Osteoblast (primary cell): ENCODE data around the gene ARHGAP29. TPM values are rescaled to one million over a fixed set of nuclear protein-coding genes. Genes with fewer than 3 reads are reported as not detected.
A peak's percentile ranks its signal among the peaks of the same experiment; 100 is the strongest.

Source experiments
- DNase-seq: peaks from one replicate; pipeline ENCODE4 v3.0.0; 2011; ENCODE audit warnings: low spot score, mixed read lengths; ENCODE audit not compliant: insufficient read length; ENCODE audit errors: missing footprints
- H2AFZ ChIP-seq: 2 replicates; pipeline ENCODE4 v1.6.0; 2011; ENCODE audit warnings: mild to moderate bottlenecking, low read length
- H3K27ac ChIP-seq: 2 replicates; pipeline ENCODE4 v1.5.1; 2011; ENCODE audit warnings: mild to moderate bottlenecking, low read depth, low read length, moderate library complexity
- H3K27me3 ChIP-seq: 2 replicates; pipeline ENCODE4 v1.6.0; 2012; ENCODE audit warnings: mild to moderate bottlenecking, control low read depth, inconsistent platforms, low read length, moderate library complexity; ENCODE audit not compliant: insufficient read depth
- H3K36me3 ChIP-seq: 2 replicates; pipeline ENCODE4 v1.5.1; 2011; ENCODE audit warnings: mild to moderate bottlenecking, low read length, control low read depth, moderate library complexity; ENCODE audit not compliant: insufficient read depth
- H3K4me1 ChIP-seq: 2 replicates; pipeline ENCODE4 v1.5.1; 2011; ENCODE audit warnings: mild to moderate bottlenecking, low read length, control low read depth, moderate library complexity; ENCODE audit not compliant: insufficient read depth
- H3K4me2 ChIP-seq: 2 replicates; pipeline ENCODE4 v1.6.0; 2011; ENCODE audit warnings: mild to moderate bottlenecking, low read length; ENCODE audit not compliant: insufficient read depth
- H3K4me3 ChIP-seq: fragments of 200-600 bp; sonication (generic); 3 replicates; pipeline ENCODE4 v1.5.1; 2012; ENCODE audit warnings: mild to moderate bottlenecking, low read length, inconsistent platforms; ENCODE audit not compliant: insufficient read depth
- H3K79me2 ChIP-seq: 2 replicates; pipeline ENCODE4 v1.6.0; 2012; ENCODE audit warnings: mild to moderate bottlenecking, low read length, control low read depth, inconsistent platforms; ENCODE audit not compliant: insufficient read depth
- H3K9me3 ChIP-seq: 2 replicates; pipeline ENCODE4 v1.5.1; 2011; ENCODE audit warnings: low read depth, low read length, control low read depth
- H4K20me1 ChIP-seq: 2 replicates; pipeline ENCODE4 v1.6.0; 2012; ENCODE audit warnings: mild to moderate bottlenecking, low read length, control low read depth; ENCODE audit not compliant: insufficient read depth
- total RNA-seq: library from RNA; depleted of rRNA; stranded (reverse); fragments of >200 nt; gene quantifications from 2 replicates; pipeline ENCODE4 v1.2.3, GENCODE V29; 2012
- TF ChIP-seq, protein P1 (sequence below): IDR thresholded peaks from 2 replicates; pipeline ENCODE4 v1.5.1; 2011; ENCODE audit warnings: mild to moderate bottlenecking, low read depth, low read length, moderate library complexity; ENCODE audit errors: extremely low read depth

The ARHGAP29 gene
- total RNA-seq, 1 donor: 17.0 TPM

DNA sequence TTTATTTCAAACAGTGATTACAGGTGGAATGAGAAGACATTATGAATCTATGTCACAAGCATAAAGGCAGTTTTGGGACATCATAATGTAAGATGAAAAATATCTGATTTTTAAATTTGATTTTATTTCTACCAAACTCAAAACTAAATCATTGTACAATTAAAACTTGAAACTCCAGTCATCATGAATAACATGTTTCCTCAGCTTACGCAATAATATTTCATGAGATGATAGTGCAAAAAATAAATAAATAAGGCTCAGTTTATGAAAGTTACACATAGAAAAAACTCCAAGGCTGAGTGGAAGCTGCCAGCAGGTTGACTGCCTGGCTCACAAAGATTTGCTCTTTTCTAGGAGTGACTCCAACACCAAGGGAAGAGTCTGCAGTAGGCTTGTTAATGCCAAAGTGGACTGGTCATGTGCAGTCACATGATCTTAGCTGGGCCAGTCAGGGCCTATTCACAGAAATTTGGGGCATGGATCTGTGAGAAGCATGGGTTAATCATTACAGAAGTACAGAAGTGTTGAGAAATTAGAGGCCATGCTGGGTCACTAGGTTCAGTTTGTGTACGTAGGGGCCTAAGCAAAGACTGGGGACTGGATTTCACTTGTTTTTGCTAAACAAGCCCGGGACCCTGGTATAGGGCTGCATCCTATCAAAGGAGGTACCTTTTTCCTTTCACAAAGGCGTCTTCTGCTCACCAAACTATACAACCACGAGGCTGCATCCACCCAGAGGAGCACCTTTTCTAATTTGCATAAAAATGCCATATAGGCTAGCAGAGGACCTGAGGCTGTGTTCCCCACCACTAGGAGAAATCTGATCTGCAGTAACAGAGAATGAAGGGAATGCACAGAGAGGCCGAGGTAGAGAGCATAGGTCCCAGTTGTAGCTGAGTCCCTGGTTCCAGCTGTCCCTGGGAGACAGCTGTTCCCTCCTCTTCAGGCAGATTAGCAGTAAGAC lies 111.6 kb downstream of the ARHGAP29 start:
- Histone ChIP-seq H4K20me1 (no peaks in the 10 kb centered on the region), H2AFZ (no peak overlapping the region), H3K4me2 (no peak overlapping the region), H3K79me2 (no peaks in the 10 kb centered on the region), H3K36me3 (no peaks in the 10 kb centered on the region), H3K4me1 (peaks cover 14% of the 10 kb centered on the region), H3K9me3 (no peaks in the 10 kb centered on the region), H3K4me3 (no peak overlapping the region), H3K27ac (no peak overlapping the region), H3K27me3 (no peaks in the 10 kb centered on the region)
- TF ChIP-seq, protein P1, sequence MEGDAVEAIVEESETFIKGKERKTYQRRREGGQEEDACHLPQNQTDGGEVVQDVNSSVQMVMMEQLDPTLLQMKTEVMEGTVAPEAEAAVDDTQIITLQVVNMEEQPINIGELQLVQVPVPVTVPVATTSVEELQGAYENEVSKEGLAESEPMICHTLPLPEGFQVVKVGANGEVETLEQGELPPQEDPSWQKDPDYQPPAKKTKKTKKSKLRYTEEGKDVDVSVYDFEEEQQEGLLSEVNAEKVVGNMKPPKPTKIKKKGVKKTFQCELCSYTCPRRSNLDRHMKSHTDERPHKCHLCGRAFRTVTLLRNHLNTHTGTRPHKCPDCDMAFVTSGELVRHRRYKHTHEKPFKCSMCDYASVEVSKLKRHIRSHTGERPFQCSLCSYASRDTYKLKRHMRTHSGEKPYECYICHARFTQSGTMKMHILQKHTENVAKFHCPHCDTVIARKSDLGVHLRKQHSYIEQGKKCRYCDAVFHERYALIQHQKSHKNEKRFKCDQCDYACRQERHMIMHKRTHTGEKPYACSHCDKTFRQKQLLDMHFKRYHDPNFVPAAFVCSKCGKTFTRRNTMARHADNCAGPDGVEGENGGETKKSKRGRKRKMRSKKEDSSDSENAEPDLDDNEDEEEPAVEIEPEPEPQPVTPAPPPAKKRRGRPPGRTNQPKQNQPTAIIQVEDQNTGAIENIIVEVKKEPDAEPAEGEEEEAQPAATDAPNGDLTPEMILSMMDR: no peak
- no peak for DNase-seq

DNA sequence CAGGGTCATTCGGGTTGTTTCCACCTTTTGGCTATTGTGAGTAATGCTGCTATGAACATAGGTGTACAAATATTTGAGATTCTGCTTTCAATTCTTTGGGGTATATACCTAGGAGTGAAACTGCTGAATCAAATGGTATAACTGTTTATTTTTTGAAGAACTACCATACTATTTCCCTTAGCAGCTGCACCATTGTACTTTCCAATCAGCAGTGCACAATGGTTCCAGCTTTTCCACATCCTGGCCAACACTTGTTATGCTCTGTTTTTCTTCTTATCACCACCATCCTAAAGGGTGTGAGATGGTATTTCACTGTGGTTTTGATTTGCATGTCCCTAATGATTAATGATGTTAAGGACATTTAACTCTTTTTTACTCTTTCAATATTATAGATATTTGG lies 112.8 kb downstream of the ARHGAP29 start:
- H2AFZ ChIP-seq: no peak overlapping the region
- no peaks in the 10 kb centered on the region for H3K9me3 ChIP-seq
- DNase-seq: no peak
- no peak overlapping the region for H3K4me2 ChIP-seq
- H4K20me1 ChIP-seq: no peaks in the 10 kb centered on the region
- no peak overlapping the region for H3K27ac ChIP-seq
- H3K4me3 ChIP-seq: no peak overlapping the region
- TF ChIP-seq, protein P1: no peak
- H3K4me1 ChIP-seq: peaks cover 12% of the 10 kb centered on the region
- H3K36me3 ChIP-seq: no peaks in the 10 kb centered on the region
- H3K79me2 ChIP-seq: no peaks in the 10 kb centered on the region
- H3K27me3 ChIP-seq: no peaks in the 10 kb centered on the region

DNA sequence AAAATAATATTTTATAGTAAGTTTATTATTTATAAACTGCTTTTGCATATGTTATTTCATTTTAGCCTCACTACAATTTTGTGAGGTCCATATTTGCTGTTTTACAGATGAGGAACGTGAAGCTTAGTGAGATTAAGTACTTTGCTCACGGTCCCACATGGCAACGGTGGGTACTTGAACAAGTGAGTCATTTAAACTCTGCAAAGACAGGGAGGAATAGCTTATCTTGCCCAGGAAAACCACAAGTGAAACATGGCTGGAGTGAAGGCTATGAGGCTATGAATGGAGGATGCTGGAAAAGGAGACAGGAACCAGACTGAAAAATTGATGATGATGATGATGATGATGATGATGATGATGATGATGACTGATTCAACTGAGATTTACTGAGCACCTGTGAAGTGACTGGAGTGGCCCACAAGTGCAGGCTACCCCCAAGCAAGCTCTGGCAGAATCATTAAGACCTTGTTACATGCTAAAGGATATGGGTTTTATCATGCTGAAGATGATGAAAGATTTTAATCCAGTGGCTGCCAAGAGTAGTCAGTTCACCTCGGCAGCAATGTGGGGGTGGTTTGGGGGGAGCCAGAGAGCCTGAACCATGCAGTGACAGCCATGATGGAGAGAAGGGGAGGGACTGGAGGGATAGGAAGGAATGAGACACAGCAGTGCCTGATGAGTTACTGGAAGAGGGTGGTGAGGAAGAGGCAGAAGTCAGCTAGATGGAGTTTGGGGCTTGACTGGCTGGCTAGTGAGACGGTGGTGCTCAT lies 115.0 kb downstream of the ARHGAP29 start:
- no peaks in the 10 kb centered on the region for H3K79me2 ChIP-seq
- H3K4me1 ChIP-seq: peaks cover 12% of the 10 kb centered on the region
- no peaks in the 10 kb centered on the region for H3K9me3 ChIP-seq
- H3K4me2 ChIP-seq: no peak overlapping the region
- no peak overlapping the region for H3K27ac ChIP-seq
- no peak overlapping the region for H2AFZ ChIP-seq
- DNase-seq: peak; percentile 84
- TF ChIP-seq, protein P1: no peak
- no peaks in the 10 kb centered on the region for H3K27me3 ChIP-seq
- H4K20me1 ChIP-seq: no peaks in the 10 kb centered on the region
- no peaks in the 10 kb centered on the region for H3K36me3 ChIP-seq
- H3K4me3 ChIP-seq: no peak overlapping the region

Other genes with a start within 250 kb of the ARHGAP29 start
- under 0.01 and 1.1 TPM in 2 replicates for gene ABCA4, start 116.4 kb downstream of the ARHGAP29 start, total RNA-seq
- 30.1 and 30.4 TPM in 2 replicates for gene ABCD3, start 180.8 kb upstream of the ARHGAP29 start, total RNA-seq